Femur (tissue), 1 donor: Measurements from ENCODE around the gene PPP1R12C.
"Not testable (repeated sequence)": the region's sequence is repeated elsewhere in the genome, so short reads cannot be mapped to it uniquely, and the experiment has no call there.

Experiments used
- DNase-seq: peaks from one replicate; pipeline ENCODE4 v3.0.0-alpha.2; 2017

The PPP1R12C gene

GRCh38 chr19:55109527-55110291 lies 7.7 kb downstream of the PPP1R12C start:
- DNase-seq: no peak

- not testable (repeated sequence) for DNase-seq
Observed at GRCh38 chr19:55107252-55107651, 10.2 kb downstream of the PPP1R12C start.

- no peak for DNase-seq
Observed at GRCh38 chr19:55106591-55106990, 10.8 kb downstream of the PPP1R12C start.

GRCh38 chr19:55105237-55105636 lies 12.2 kb downstream of the PPP1R12C start:
- DNase-seq: no peak

GRCh38 chr19:55103190-55103589 lies 14.2 kb downstream of the PPP1R12C start:
- no peak for DNase-seq

GRCh38 chr19:55101261-55101660 lies 16.2 kb downstream of the PPP1R12C start:
- no peak for DNase-seq

GRCh38 chr19:55099557-55100506 lies 17.6 kb downstream of the PPP1R12C start:
- no peak for DNase-seq

GRCh38 chr19:55098716-55099556 lies 18.5 kb downstream of the PPP1R12C start:
- no peak for DNase-seq

GRCh38 chr19:55097864-55098715 lies 19.3 kb downstream of the PPP1R12C start:
- DNase-seq: no peak

GRCh38 chr19:55096061-55096701 lies 21.3 kb downstream of the PPP1R12C start:
- DNase-seq: no peak

GRCh38 chr19:55095260-55096060 lies 22.0 kb downstream of the PPP1R12C start:
- no peak for DNase-seq

- DNase-seq: no peak
Observed at GRCh38 chr19:55094456-55095259, 22.8 kb downstream of the PPP1R12C start.

GRCh38 chr19:55092423-55093318 lies 24.8 kb downstream of the PPP1R12C start:
- no peak for DNase-seq

- no peak for DNase-seq
Observed at GRCh38 chr19:55091955-55092354, 25.5 kb downstream of the PPP1R12C start.

- no peak for DNase-seq
Observed at GRCh38 chr19:55091126-55091910, 26.1 kb downstream of the PPP1R12C start.

- DNase-seq: no peak
Observed at GRCh38 chr19:55090564-55090963, 26.9 kb downstream of the PPP1R12C start.

- no peak for DNase-seq
Observed at GRCh38 chr19:55089342-55089944, 28.0 kb downstream of the PPP1R12C start.
